GM12875 (cell line): ENCODE data around the gene FRY.

ENCODE experiments used
- H3K4me3 ChIP-seq: one replicate; pipeline ENCODE4 v1.5.1; 2011; ENCODE audit warnings: low read depth, low read length, control low read depth
- TF ChIP-seq, protein P1 (sequence below): IDR thresholded peaks from 2 replicates; pipeline ENCODE4 v1.5.1; 2011; ENCODE audit warnings: low read depth, mild to moderate bottlenecking, control low read depth, inconsistent platforms, low read length, moderate library complexity, borderline replicate concordance; ENCODE audit not compliant: insufficient read depth

FRY gene

DNA sequence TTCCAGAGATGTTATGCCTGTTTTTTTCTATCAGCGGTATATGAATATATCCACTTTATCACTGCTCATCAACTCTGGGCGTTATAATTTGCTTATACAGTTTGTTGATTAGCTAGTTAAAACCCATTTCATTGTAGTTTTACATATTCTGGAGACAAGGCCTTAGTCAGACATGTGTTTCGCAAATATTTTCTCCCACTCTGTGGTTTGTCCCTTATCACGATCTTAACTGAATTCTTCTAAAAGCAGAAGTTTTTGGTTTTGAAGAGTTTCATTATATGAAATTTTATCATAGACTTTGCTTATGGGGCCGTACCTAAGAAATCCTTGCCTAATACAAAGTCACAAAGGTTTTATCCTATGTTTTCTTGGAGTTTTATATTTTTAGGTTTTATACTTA lies 84.6 kb downstream of the FRY start:
- TF ChIP-seq, protein P1, sequence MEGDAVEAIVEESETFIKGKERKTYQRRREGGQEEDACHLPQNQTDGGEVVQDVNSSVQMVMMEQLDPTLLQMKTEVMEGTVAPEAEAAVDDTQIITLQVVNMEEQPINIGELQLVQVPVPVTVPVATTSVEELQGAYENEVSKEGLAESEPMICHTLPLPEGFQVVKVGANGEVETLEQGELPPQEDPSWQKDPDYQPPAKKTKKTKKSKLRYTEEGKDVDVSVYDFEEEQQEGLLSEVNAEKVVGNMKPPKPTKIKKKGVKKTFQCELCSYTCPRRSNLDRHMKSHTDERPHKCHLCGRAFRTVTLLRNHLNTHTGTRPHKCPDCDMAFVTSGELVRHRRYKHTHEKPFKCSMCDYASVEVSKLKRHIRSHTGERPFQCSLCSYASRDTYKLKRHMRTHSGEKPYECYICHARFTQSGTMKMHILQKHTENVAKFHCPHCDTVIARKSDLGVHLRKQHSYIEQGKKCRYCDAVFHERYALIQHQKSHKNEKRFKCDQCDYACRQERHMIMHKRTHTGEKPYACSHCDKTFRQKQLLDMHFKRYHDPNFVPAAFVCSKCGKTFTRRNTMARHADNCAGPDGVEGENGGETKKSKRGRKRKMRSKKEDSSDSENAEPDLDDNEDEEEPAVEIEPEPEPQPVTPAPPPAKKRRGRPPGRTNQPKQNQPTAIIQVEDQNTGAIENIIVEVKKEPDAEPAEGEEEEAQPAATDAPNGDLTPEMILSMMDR = no peak
- H3K4me3 ChIP-seq = no peak overlapping the region

- TF ChIP-seq, protein P1 = no peak
- no peak overlapping the region for H3K4me3 ChIP-seq
Observed at GRCh38 chr13:32117001-32117400, 85.4 kb downstream of the FRY start.

- TF ChIP-seq, protein P1 = no peak
Observed at GRCh38 chr13:32117701-32118100, 86.1 kb downstream of the FRY start.

DNA sequence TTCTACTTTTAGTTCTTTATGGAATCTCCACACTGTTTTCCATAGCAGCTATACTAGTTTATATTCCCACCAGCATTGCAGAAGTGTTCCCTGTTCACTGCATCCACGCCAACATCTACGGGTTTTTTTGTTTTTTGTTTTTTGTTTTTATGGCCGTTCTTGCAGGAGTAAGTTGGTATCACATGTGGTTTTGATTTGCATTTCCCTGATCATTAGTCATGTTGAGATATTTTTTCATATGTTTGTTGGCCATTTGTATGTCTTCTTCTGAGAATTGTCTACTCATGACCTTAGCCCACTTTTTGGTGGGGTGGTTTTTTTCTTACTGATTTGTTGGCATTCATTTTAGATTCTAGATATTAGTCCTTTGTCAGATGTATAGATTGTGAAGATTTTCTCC lies 89.7 kb downstream of the FRY start:
- no peak overlapping the region for H3K4me3 ChIP-seq
- TF ChIP-seq, protein P1 = no peak

More at GRCh38 chr13:32117701-32118100, 86.1 kb downstream of the FRY start:
- no peak overlapping the region for H3K4me3 ChIP-seq

DNA sequence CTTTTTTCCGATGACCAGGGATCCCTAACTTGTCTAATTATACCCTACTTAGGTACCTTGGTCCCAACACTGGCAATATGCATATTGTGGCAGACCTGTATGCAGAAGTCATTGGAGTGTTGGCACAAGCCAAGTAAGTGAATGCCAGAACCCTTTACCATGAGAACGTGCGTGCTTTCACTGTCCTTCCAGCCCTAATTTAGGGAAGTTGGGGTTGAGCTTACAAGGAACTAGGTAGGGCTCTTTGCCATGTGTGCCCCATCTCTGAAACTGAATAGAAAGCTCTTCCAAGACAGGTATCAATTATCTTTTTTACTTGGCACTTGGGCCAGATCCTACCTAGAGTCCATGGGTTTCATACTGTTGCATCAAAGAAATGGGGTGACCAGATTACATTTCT lies 93.2 kb downstream of the FRY start:
- H3K4me3 ChIP-seq = no peak overlapping the region

DNA sequence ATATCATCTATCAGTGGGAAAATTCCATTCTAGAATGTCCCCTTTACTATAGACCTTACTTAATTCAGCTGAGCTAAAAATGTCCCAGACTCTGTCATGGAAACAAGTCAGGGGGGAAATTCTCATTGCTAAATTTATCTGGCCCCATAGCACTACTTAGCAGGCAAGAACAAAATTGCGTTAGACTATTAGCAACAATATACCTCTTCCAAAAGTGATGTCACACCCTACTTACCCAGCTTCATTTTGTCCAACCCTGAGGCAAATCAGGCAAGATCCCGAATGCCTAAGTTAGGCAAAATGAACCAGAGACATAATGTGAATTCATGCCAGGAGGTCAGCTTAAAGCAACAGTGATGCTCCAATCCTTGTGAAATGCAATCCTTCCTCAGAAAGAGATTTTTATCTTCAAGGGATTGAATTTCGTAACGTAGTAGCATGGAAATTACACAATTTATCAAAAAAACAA lies 93.7 kb downstream of the FRY start:
- TF ChIP-seq, protein P1 = no peak
- no peak overlapping the region for H3K4me3 ChIP-seq

More for the DNA sequence above, 93.2 kb downstream of the FRY start:
- TF ChIP-seq, protein P1 = no peak

DNA sequence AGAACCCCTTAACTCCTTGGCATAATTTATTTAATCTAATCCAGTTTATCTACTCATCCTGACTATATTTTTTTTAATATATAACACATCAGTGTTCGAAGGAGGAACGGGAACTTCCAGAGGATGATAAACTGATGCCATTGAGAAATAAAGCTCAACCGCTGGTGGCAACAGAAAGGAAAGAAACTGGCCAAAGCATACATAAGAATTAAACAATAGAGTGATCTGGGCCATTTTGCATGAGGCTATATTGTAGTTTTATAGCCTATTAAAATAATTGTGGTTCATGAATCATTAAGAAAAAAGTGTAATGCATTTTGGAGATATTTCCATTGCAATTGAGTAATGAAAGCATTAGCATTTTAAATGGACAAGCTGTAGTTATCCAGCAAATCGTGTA lies 94.2 kb downstream of the FRY start:
- TF ChIP-seq, protein P1 = no peak
- no peak overlapping the region for H3K4me3 ChIP-seq
